GM23338 (cell line): ENCODE results near the gene KCNMA1. TPM values are rescaled to one million over a fixed set of nuclear protein-coding genes. Genes with fewer than 3 reads are reported as not detected.

Experiments
- ATAC-seq: fragments of 200-7000 bp; cut with Tn5 transposase; 3 replicates; pipeline ENCODE4 v1.9.1; 2020
- DNase-seq: peaks from one replicate; pipeline ENCODE4 v3.0.0-alpha.2; 2015; ENCODE audit warnings: low spot score
- H2AFZ ChIP-seq: fragments of 200-600 bp; sonication (generic); 2 replicates; pipeline ENCODE4 v1.8.0; 2016; ENCODE audit warnings: antibody characterized with exemption, mild to moderate bottlenecking, moderate library complexity
- H3F3A ChIP-seq: fragments of 200-600 bp; sonication (generic); replicated peaks from 2 replicates; pipeline ENCODE4 v1.8.0; 2017; ENCODE audit warnings: antibody characterized with exemption, mixed run types, low read depth
- H3K27ac ChIP-seq: fragments of 200-600 bp; sonication (generic); 2 replicates; pipeline ENCODE4 v1.6.1; 2016; ENCODE audit warnings: low read depth
- H3K27me3 ChIP-seq: fragments of 200-600 bp; sonication (generic); 2 replicates; pipeline ENCODE4 v1.8.0; 2016; ENCODE audit warnings: mild to moderate bottlenecking, mixed run types, moderate library complexity; ENCODE audit not compliant: insufficient read depth
- H3K36me3 ChIP-seq: fragments of 200-600 bp; sonication (generic); 2 replicates; pipeline ENCODE4 v1.8.0; 2016; ENCODE audit warnings: mild to moderate bottlenecking; ENCODE audit not compliant: insufficient read depth
- H3K4me1 ChIP-seq: fragments of 200-600 bp; sonication (generic); 2 replicates; pipeline ENCODE4 v1.8.0; 2016; ENCODE audit warnings: mild to moderate bottlenecking, moderate library complexity; ENCODE audit not compliant: insufficient read depth
- H3K4me2 ChIP-seq: fragments of 200-600 bp; sonication (generic); 2 replicates; pipeline ENCODE4 v1.7.1; 2017; ENCODE audit warnings: mixed run types
- H3K4me3 ChIP-seq: fragments of 200-600 bp; sonication (generic); 2 replicates; pipeline ENCODE4 v1.6.1; 2016; ENCODE audit warnings: mixed run types
- H3K79me2 ChIP-seq: fragments of 200-600 bp; sonication (generic); replicated peaks from 2 replicates; pipeline ENCODE4 v1.8.0; 2017; ENCODE audit warnings: mild to moderate bottlenecking; ENCODE audit not compliant: insufficient read depth
- H3K9me2 ChIP-seq: fragments of 200-600 bp; sonication (generic); 2 replicates; pipeline ENCODE4 v1.8.0; 2017; ENCODE audit not compliant: insufficient read depth
- H4K20me1 ChIP-seq: fragments of 200-600 bp; sonication (generic); replicated peaks from 2 replicates; pipeline ENCODE4 v1.8.0; 2017; ENCODE audit warnings: mild to moderate bottlenecking; ENCODE audit not compliant: insufficient read depth
- H3K27ac Mint-ChIP-seq: 2 replicates; pipeline ENCODE4 v1.8.0; 2020; ENCODE audit warnings: inconsistent platforms, mild to moderate bottlenecking, moderate library complexity, mixed read lengths
- H3K27me3 Mint-ChIP-seq: 3 replicates; pipeline ENCODE4 v1.8.0; 2022; ENCODE audit warnings: low read depth, mild to moderate bottlenecking, moderate library complexity, mixed read lengths, inconsistent platforms; ENCODE audit not compliant: insufficient read depth, poor library complexity
- H3K36me3 Mint-ChIP-seq: 3 replicates; pipeline ENCODE4 v1.8.0; 2021; ENCODE audit warnings: low read depth, mild to moderate bottlenecking, inconsistent platforms, moderate library complexity, mixed read lengths
- H3K4me1 Mint-ChIP-seq: 3 replicates; pipeline ENCODE4 v1.8.0; 2020; ENCODE audit warnings: mild to moderate bottlenecking, inconsistent platforms, mixed read lengths
- H3K4me3 Mint-ChIP-seq: 3 replicates; pipeline ENCODE4 v1.8.0; 2021; ENCODE audit warnings: moderate library complexity, mild to moderate bottlenecking, inconsistent platforms, mixed read lengths
- H3K9me3 Mint-ChIP-seq: 3 replicates; pipeline ENCODE4 v1.8.0; 2020; ENCODE audit warnings: moderate library complexity, mild to moderate bottlenecking, inconsistent platforms, mixed read lengths
- CREB1 ChIP-seq: fragments of 250-450 bp; sonication (Bioruptor Pico); IDR thresholded peaks from 2 replicates; pipeline ENCODE4 v1.5.0; 2020; ENCODE audit warnings: low read depth, mild to moderate bottlenecking, moderate library complexity
- EZH2 ChIP-seq: fragments of 200-600 bp; sonication (generic); IDR thresholded peaks from one replicate; pipeline ENCODE4 v1.8.0; 2017; ENCODE audit warnings: antibody characterized with exemption, mild to moderate bottlenecking, low read depth; ENCODE audit not compliant: unreplicated experiment
- EZH2phosphoT487 ChIP-seq: fragments of 200-600 bp; sonication (generic); IDR thresholded peaks from one replicate; pipeline ENCODE4 v1.8.1; 2018; ENCODE audit warnings: antibody characterized with exemption; ENCODE audit not compliant: unreplicated experiment
- JUNB ChIP-seq: IDR thresholded peaks from one replicate; pipeline ENCODE4 v1.6.1; 2016; ENCODE audit warnings: antibody characterized with exemption; ENCODE audit not compliant: unreplicated experiment
- NANOG ChIP-seq: IDR thresholded peaks from 2 replicates; pipeline ENCODE4 v1.6.1; 2016; ENCODE audit warnings: antibody characterized with exemption, borderline replicate concordance
- STAT1 ChIP-seq: IDR thresholded peaks from one replicate; pipeline ENCODE4 v1.6.1; 2016; ENCODE audit warnings: antibody characterized with exemption; ENCODE audit not compliant: unreplicated experiment
- ZNF114 ChIP-seq: fragments of 250-450 bp; sonication (Bioruptor Pico); IDR thresholded peaks from 2 replicates; pipeline ENCODE4 v1.5.0; 2020; ENCODE audit warnings: mild to moderate bottlenecking, moderate library complexity
- polyA plus RNA-seq: library from polyadenylated mRNA; unstranded; fragments of >200 nt; fragmentation: Nextera tagmentation; extraction: Ambion mirVana; gene quantifications from 2 replicates; pipeline ENCODE4 v1.2.1, GENCODE V29; 2016
- total RNA-seq: library from RNA; depleted of rRNA; stranded (reverse); fragments of >200 nt; shearing (Covaris generic); gene quantifications from 2 replicates; pipeline ENCODE4 v1.2.3, GENCODE V29; 2014
- TF ChIP-seq, protein P1 (sequence below), 2 experiments: fragments of 200-600 bp in 1 of 2; sonication (generic) in 1 of 2; conservative IDR thresholded peaks; 2 replicates each; pipeline versions ENCODE4 v1.5.1 to v1.6.1; 2016 to 2017; ENCODE audit warnings: antibody characterized with exemption in 2 of 2, low read depth in 2 of 2, mild to moderate bottlenecking in 2 of 2, moderate library complexity in 1 of 2
- TF ChIP-seq, protein P2 (sequence below): fragments of 250-450 bp; sonication (Bioruptor Pico); IDR thresholded peaks from 2 replicates; pipeline ENCODE4 v1.5.0; 2020; ENCODE audit warnings: mild to moderate bottlenecking, moderate library complexity
- TF ChIP-seq, protein P3 (sequence below): IDR thresholded peaks from one replicate; pipeline ENCODE4 v1.6.1; 2018; ENCODE audit warnings: antibody characterized with exemption; ENCODE audit not compliant: unreplicated experiment

The KCNMA1 gene
- total and polyA plus RNA-seq, 2 experiments from 2014 or later, result 8.2 to 9.0 TPM

DNA sequence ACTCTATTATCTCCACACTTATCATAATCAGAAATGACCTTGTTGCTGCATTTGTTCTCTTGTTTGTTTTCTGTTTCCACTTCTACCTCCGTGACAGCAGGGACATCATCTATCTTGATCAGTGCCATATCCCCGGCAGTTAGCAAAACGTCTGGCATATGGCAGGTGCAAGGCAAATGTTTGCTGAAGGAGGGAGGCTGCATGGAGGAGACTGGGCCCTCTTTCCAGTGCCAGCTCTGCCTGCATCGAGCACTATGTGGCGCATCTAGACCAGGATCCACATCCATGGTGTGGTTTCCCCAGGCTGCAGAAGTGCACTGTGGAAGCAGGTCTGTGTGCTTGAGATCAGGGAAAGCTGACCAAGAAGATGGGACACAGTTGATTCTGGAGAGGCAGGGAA is 181.2 kb downstream of the KCNMA1 start:
- DNase-seq, result no peak
- ATAC-seq, result no peak
- H3K4me1 ChIP-seq, result peaks cover 17% of the 10 kb centered on the region
- H3K36me3 Mint-ChIP-seq, result no peaks in the 10 kb centered on the region
- no peaks in the 10 kb centered on the region for H4K20me1 ChIP-seq
- no peak overlapping the region for H3K4me2 ChIP-seq
- no peak overlapping the region for H2AFZ ChIP-seq
- H3K27ac ChIP-seq, result no peak overlapping the region
- peaks cover 2% of the 10 kb centered on the region for H3K27me3 Mint-ChIP-seq
- H3K36me3 ChIP-seq, result no peaks in the 10 kb centered on the region
- H3K9me3 Mint-ChIP-seq, result no peaks in the 10 kb centered on the region
- H3K27ac Mint-ChIP-seq, result no peak overlapping the region
- H3K27me3 ChIP-seq, result no peaks in the 10 kb centered on the region
- 0 out of 2 replicates have a peak, but pooled peaks cover 4% of the 10 kb centered on the region for H3K9me2 ChIP-seq
- no peaks in the 10 kb centered on the region for H3K79me2 ChIP-seq
- H3K4me3 ChIP-seq, result no peak overlapping the region
- no peak overlapping the region for H3K4me3 Mint-ChIP-seq
- H3F3A ChIP-seq, result no peaks in the 10 kb centered on the region
- H3K4me1 Mint-ChIP-seq, result peaks cover 28% of the 10 kb centered on the region
- TF ChIP-seq, protein P1, sequence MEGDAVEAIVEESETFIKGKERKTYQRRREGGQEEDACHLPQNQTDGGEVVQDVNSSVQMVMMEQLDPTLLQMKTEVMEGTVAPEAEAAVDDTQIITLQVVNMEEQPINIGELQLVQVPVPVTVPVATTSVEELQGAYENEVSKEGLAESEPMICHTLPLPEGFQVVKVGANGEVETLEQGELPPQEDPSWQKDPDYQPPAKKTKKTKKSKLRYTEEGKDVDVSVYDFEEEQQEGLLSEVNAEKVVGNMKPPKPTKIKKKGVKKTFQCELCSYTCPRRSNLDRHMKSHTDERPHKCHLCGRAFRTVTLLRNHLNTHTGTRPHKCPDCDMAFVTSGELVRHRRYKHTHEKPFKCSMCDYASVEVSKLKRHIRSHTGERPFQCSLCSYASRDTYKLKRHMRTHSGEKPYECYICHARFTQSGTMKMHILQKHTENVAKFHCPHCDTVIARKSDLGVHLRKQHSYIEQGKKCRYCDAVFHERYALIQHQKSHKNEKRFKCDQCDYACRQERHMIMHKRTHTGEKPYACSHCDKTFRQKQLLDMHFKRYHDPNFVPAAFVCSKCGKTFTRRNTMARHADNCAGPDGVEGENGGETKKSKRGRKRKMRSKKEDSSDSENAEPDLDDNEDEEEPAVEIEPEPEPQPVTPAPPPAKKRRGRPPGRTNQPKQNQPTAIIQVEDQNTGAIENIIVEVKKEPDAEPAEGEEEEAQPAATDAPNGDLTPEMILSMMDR (conservative IDR thresholded peaks at IDR 0.05; ENCODE audit: low read depth in 2 of 2), result peak in 1 of 2 experiments; percentile 16; a peak in 1 of 4 replicates
- TF ChIP-seq CREB1 (CRISPR knock-in tag), result no peak

DNA sequence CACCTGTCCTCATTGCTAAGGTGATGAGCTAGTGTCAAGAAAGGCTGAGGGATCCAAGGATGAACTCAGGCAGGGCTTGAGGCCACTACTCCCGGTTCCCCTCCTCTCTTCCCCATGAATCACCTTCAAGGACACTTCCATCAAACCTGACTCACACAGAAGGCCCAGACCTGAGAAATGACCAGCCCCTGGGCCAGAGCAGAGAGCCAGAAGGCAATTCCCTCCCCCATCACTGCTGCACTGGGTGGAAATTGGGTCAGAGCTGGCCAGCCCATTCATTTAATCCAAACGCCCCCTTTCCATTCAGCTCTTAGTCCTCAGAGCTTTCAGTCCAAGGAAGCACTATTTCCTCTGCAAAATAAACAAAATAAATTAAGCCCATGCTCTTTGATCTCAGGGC is 182.0 kb downstream of the KCNMA1 start:
- no peak overlapping the region for H3K4me3 Mint-ChIP-seq
- no peak for ATAC-seq
- Histone ChIP-seq H3K27me3 (no peaks in the 10 kb centered on the region), H3K4me1 (peaks cover 17% of the 10 kb centered on the region), H4K20me1 (no peaks in the 10 kb centered on the region), H3K9me2 (0 out of 2 replicates have a peak, but pooled peaks cover 4% of the 10 kb centered on the region), H3K36me3 (no peaks in the 10 kb centered on the region), H2AFZ (no peak overlapping the region), H3K4me3 (no peak overlapping the region), H3F3A (no peaks in the 10 kb centered on the region), H3K4me2 (no peak overlapping the region), H3K79me2 (no peaks in the 10 kb centered on the region), H3K27ac (no peak overlapping the region)
- H3K36me3 Mint-ChIP-seq, result no peaks in the 10 kb centered on the region
- no peak for DNase-seq
- H3K27ac Mint-ChIP-seq, result no peak overlapping the region
- peaks cover 2% of the 10 kb centered on the region for H3K27me3 Mint-ChIP-seq
- peaks cover 28% of the 10 kb centered on the region for H3K4me1 Mint-ChIP-seq
- H3K9me3 Mint-ChIP-seq, result no peaks in the 10 kb centered on the region
- no peak for TF ChIP-seq EZH2
- TF ChIP-seq JUNB, result no peak
- TF ChIP-seq EZH2phosphoT487, result no peak
- TF ChIP-seq STAT1, result no peak
- TF ChIP-seq, protein P2, sequence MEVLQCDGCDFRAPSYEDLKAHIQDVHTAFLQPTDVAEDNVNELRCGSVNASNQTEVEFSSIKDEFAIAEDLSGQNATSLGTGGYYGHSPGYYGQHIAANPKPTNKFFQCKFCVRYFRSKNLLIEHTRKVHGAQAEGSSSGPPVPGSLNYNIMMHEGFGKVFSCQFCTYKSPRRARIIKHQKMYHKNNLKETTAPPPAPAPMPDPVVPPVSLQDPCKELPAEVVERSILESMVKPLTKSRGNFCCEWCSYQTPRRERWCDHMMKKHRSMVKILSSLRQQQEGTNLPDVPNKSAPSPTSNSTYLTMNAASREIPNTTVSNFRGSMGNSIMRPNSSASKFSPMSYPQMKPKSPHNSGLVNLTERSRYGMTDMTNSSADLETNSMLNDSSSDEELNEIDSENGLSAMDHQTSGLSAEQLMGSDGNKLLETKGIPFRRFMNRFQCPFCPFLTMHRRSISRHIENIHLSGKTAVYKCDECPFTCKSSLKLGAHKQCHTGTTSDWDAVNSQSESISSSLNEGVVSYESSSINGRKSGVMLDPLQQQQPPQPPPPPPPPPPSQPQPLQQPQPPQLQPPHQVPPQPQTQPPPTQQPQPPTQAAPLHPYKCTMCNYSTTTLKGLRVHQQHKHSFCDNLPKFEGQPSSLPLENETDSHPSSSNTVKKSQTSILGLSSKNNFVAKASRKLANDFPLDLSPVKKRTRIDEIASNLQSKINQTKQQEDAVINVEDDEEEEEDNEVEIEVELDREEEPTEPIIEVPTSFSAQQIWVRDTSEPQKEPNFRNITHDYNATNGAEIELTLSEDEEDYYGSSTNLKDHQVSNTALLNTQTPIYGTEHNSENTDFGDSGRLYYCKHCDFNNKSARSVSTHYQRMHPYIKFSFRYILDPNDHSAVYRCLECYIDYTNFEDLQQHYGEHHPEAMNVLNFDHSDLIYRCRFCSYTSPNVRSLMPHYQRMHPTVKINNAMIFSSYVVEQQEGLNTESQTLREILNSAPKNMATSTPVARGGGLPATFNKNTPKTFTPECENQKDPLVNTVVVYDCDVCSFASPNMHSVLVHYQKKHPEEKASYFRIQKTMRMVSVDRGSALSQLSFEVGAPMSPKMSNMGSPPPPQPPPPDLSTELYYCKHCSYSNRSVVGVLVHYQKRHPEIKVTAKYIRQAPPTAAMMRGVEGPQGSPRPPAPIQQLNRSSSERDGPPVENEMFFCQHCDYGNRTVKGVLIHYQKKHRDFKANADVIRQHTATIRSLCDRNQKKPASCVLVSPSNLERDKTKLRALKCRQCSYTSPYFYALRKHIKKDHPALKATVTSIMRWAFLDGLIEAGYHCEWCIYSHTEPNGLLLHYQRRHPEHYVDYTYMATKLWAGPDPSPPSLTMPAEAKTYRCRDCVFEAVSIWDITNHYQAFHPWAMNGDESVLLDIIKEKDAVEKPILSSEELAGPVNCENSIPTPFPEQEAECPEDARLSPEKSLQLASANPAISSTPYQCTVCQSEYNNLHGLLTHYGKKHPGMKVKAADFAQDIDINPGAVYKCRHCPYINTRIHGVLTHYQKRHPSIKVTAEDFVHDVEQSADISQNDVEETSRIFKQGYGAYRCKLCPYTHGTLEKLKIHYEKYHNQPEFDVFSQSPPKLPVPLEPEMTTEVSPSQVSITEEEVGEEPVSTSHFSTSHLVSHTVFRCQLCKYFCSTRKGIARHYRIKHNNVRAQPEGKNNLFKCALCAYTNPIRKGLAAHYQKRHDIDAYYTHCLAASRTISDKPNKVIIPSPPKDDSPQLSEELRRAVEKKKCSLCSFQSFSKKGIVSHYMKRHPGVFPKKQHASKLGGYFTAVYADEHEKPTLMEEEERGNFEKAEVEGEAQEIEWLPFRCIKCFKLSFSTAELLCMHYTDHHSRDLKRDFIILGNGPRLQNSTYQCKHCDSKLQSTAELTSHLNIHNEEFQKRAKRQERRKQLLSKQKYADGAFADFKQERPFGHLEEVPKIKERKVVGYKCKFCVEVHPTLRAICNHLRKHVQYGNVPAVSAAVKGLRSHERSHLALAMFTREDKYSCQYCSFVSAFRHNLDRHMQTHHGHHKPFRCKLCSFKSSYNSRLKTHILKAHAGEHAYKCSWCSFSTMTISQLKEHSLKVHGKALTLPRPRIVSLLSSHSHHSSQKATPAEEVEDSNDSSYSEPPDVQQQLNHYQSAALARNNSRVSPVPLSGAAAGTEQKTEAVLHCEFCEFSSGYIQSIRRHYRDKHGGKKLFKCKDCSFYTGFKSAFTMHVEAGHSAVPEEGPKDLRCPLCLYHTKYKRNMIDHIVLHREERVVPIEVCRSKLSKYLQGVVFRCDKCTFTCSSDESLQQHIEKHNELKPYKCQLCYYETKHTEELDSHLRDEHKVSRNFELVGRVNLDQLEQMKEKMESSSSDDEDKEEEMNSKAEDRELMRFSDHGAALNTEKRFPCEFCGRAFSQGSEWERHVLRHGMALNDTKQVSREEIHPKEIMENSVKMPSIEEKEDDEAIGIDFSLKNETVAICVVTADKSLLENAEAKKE (CRISPR knock-in tag), result no peak
- TF ChIP-seq, protein P3, sequence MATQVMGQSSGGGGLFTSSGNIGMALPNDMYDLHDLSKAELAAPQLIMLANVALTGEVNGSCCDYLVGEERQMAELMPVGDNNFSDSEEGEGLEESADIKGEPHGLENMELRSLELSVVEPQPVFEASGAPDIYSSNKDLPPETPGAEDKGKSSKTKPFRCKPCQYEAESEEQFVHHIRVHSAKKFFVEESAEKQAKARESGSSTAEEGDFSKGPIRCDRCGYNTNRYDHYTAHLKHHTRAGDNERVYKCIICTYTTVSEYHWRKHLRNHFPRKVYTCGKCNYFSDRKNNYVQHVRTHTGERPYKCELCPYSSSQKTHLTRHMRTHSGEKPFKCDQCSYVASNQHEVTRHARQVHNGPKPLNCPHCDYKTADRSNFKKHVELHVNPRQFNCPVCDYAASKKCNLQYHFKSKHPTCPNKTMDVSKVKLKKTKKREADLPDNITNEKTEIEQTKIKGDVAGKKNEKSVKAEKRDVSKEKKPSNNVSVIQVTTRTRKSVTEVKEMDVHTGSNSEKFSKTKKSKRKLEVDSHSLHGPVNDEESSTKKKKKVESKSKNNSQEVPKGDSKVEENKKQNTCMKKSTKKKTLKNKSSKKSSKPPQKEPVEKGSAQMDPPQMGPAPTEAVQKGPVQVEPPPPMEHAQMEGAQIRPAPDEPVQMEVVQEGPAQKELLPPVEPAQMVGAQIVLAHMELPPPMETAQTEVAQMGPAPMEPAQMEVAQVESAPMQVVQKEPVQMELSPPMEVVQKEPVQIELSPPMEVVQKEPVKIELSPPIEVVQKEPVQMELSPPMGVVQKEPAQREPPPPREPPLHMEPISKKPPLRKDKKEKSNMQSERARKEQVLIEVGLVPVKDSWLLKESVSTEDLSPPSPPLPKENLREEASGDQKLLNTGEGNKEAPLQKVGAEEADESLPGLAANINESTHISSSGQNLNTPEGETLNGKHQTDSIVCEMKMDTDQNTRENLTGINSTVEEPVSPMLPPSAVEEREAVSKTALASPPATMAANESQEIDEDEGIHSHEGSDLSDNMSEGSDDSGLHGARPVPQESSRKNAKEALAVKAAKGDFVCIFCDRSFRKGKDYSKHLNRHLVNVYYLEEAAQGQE, result no peak
- TF ChIP-seq NANOG, result no peak
- no peak for TF ChIP-seq ZNF114 (CRISPR knock-in tag)
